Right renal cortex interstitium (tissue), 3 donors: Measurements from ENCODE around the gene NPIPB9. TPM values are rescaled to one million over a fixed set of nuclear protein-coding genes. Genes with fewer than 3 reads are reported as not detected.

Source experiments
- DNase-seq, 3 donors: peaks; one replicate each; pipeline ENCODE4 v3.0.0-alpha.2; 2013; ENCODE audit warnings: low read depth in 3 of 3, low spot score in 2 of 3
- polyA plus RNA-seq, 3 donors: library from polyadenylated mRNA; unstranded; fragments of 120-200 nt; gene quantifications; one replicate each; pipeline ENCODE4 v1.2.1, GENCODE V29; 2013; ENCODE audit not compliant: insufficient read length in 3 of 3

NPIPB9 gene
- polyA plus RNA-seq, 3 donors: 1.1 to 1.8 (median 1.7) TPM

DNA sequence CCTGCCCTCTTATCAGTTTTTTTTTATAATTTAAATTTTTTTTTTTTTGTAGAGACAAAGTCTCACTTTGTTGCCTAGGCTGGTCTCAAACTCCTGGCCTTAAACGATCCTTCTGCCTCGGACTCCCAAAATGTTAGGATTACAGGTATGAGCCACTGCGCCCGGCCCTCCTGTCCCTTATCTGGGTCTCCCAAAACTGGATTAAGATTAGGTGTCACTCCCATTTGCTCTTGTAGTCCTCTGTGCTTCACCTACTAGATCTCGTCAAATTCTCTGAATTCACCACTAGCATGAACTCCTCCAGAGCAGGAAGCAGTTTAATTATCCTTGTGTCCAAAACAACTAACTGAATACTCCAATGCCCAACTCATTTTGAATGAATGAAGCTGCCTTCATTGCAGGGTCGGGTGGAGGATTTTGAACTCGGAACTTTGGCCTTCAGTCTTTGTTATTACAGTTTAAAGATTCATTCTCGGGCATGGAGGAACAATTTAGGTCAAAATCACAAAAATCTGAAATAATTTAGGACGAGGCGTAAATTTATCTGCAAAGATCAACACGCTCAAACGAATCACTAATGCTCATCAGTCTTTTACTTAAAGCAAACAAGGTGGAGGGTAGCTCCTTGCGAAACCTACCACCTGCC is 70.4 kb downstream of the NPIPB9 start:
- DNase-seq: peak in 2 of 3 donors; percentile 4 to 12

Other genes with a start within 250 kb of the NPIPB9 start
- not detected for gene IL27, start 245.0 kb upstream of the NPIPB9 start, polyA plus RNA-seq
- 1 to 10 TPM; 7.9 to 8.3 (median 8.1) TPM for gene NUPR1, start 212.8 kb upstream of the NPIPB9 start, polyA plus RNA-seq
- gene SGF29, start 197.9 kb upstream of the NPIPB9 start, polyA plus RNA-seq: 10 to 100 TPM; 18.4 to 21.1 (median 20.2) TPM
- 1 to 10 TPM; 1.1 to 2.6 (median 1.6) TPM for gene SULT1A2, start 154.7 kb upstream of the NPIPB9 start, polyA plus RNA-seq
- gene SULT1A1, start 141.7 kb upstream of the NPIPB9 start, polyA plus RNA-seq: 10 to 100 TPM; 17.8 to 22.4 (median 20.6) TPM
- under 1 TPM in 1 of 3 donors, not detected in 2; 0.49 TPM for gene NPIPB8, start 113.7 kb upstream of the NPIPB9 start, polyA plus RNA-seq
- 100 to 1,000 TPM; 654 to 679 (median 669) TPM for gene EIF3C, start 40.3 kb upstream of the NPIPB9 start, polyA plus RNA-seq
- gene ATXN2L, start 71.2 kb downstream of the NPIPB9 start, polyA plus RNA-seq: 10 to 100 TPM; 68.6 to 81.2 (median 70.8) TPM
- gene TUFM, start 94.6 kb downstream of the NPIPB9 start, polyA plus RNA-seq: 100 to 1,000 TPM; 185 to 220 (median 204) TPM
- gene SH2B1, start 112.1 kb downstream of the NPIPB9 start, polyA plus RNA-seq: 10 to 100 TPM; 47.2 to 50.5 (median 48.6) TPM
- 1 to 10 TPM; 2.2 to 3.9 (median 2.9) TPM for gene ATP2A1, start 126.7 kb downstream of the NPIPB9 start, polyA plus RNA-seq
- 10 to 100 TPM; 14.0 to 18.3 (median 17.5) TPM for gene RABEP2, start 173.5 kb downstream of the NPIPB9 start, polyA plus RNA-seq
- 1 to 10 TPM; 2.9 to 3.4 (median 3.2) TPM for gene CD19, start 180.2 kb downstream of the NPIPB9 start, polyA plus RNA-seq
- gene NFATC2IP, start 199.2 kb downstream of the NPIPB9 start, polyA plus RNA-seq: 10 to 100 TPM; 29.3 to 34.2 (median 29.9) TPM
- 10 to 100 TPM; 33.8 to 39.7 (median 36.7) TPM for gene SPNS1, start 223.0 kb downstream of the NPIPB9 start, polyA plus RNA-seq
- gene LAT, start 233.3 kb downstream of the NPIPB9 start, polyA plus RNA-seq: 1 to 10 TPM; 4.6 to 5.9 (median 4.8) TPM